ENCODE results near the gene LRMDA. TPM values are rescaled to one million over a fixed set of nuclear protein-coding genes. Genes with fewer than 3 reads are reported as not detected.
A peak's percentile ranks its signal among the peaks of the same experiment; 100 is the strongest.

Gene LRMDA
- total RNA-seq, 2 donors from 2014 or later = 12.2 to 25.4 TPM

- ATAC-seq = no peak
- H3K4me1 ChIP-seq = peaks cover 15% of the 10 kb centered on the region
- H3K9me3 ChIP-seq = no peaks in the 10 kb centered on the region
- H3K27ac ChIP-seq = no peak overlapping the region
- H3K36me3 ChIP-seq (replicated peaks in 1 of 2; ENCODE audit: insufficient read depth in 1 of 2, low read depth in 2 of 2) = no peaks in the 10 kb centered on the region
- intact Hi-C loops (cut with DNase I) = no loop called here
- H3K27me3 ChIP-seq = no peaks in the 10 kb centered on the region
- DNase-seq = no peak
- 87 to 90% methylated on average over 1 of the region's 1 CpG for WGBS, 2 donors
- TF ChIP-seq CTCF (IDR thresholded peaks at IDR 0.05) (no peak), POLR2A (IDR thresholded peaks at IDR 0.05) (no peak)
- H3K4me3 ChIP-seq = no peak overlapping the region
These were observed 222.8 kb downstream of the LRMDA start for GRCh38 chr10:75654171-75654771.

GRCh38 chr10:75654772-75655171, 223.3 kb downstream of the LRMDA start:
- no peaks in the 10 kb centered on the region for H3K36me3 ChIP-seq (replicated peaks in 1 of 2; ENCODE audit: insufficient read depth in 1 of 2, low read depth in 2 of 2)
- ATAC-seq (no peak), DNase-seq (no peak)
- H3K4me1 ChIP-seq = peaks cover 15% of the 10 kb centered on the region
- no peak overlapping the region for H3K4me3 ChIP-seq
- intact Hi-C loops (cut with DNase I) = no loop called here
- no peak for TF ChIP-seq CTCF (IDR thresholded peaks at IDR 0.05)
- TF ChIP-seq POLR2A (IDR thresholded peaks at IDR 0.05) = no peak
- H3K27ac ChIP-seq = no peak overlapping the region
- WGBS, 2 donors = 62 to 68% methylated on average over 6 of the region's 6 CpGs
- no peaks in the 10 kb centered on the region for H3K27me3 ChIP-seq
- H3K9me3 ChIP-seq = no peaks in the 10 kb centered on the region

- H3K27me3 ChIP-seq = no peaks in the 10 kb centered on the region
- DNase-seq (peak in 1 of 4 donors; percentile 26), ATAC-seq (peak; percentile 58)
- H3K27ac ChIP-seq = no peak overlapping the region
- peaks cover 18% of the 10 kb centered on the region for H3K4me1 ChIP-seq
- intact Hi-C loops (cut with DNase I) = no loop called here
- H3K36me3 ChIP-seq (replicated peaks in 1 of 2; ENCODE audit: insufficient read depth in 1 of 2, low read depth in 2 of 2) = no peaks in the 10 kb centered on the region
- TF ChIP-seq CTCF (IDR thresholded peaks at IDR 0.05) (no peak), POLR2A (IDR thresholded peaks at IDR 0.05) (no peak)
- H3K4me3 ChIP-seq = no peak overlapping the region
- WGBS, 2 donors = 36 to 38% methylated on average over 3 of the region's 3 CpGs
- no peaks in the 10 kb centered on the region for H3K9me3 ChIP-seq
These were observed 224.5 kb downstream of the LRMDA start for GRCh38 chr10:75655791-75656451.

- H3K4me1 ChIP-seq = peaks cover 20% of the 10 kb centered on the region
- no peak overlapping the region for H3K27ac ChIP-seq
- no peaks in the 10 kb centered on the region for H3K36me3 ChIP-seq (replicated peaks in 1 of 2; ENCODE audit: insufficient read depth in 1 of 2, low read depth in 2 of 2)
- intact Hi-C loops (cut with DNase I) = no loop called here
- H3K9me3 ChIP-seq = no peaks in the 10 kb centered on the region
- no peak for ATAC-seq
- TF ChIP-seq POLR2A (IDR thresholded peaks at IDR 0.05) (no peak), CTCF (IDR thresholded peaks at IDR 0.05) (no peak)
- H3K4me3 ChIP-seq = no peak overlapping the region
- 96 to 100% methylated on average over 2 of the region's 2 CpGs for WGBS, 2 donors
- H3K27me3 ChIP-seq = no peaks in the 10 kb centered on the region
- no peak for DNase-seq
These were observed 225.9 kb downstream of the LRMDA start for GRCh38 chr10:75657351-75657750.

- Histone ChIP-seq H3K36me3 (replicated peaks in 1 of 2; ENCODE audit: insufficient read depth in 1 of 2, low read depth in 2 of 2) (no peaks in the 10 kb centered on the region), H3K27ac (no peak overlapping the region), H3K4me1 (peaks cover 20% of the 10 kb centered on the region), H3K27me3 (no peaks in the 10 kb centered on the region), H3K4me3 (no peak overlapping the region), H3K9me3 (no peaks in the 10 kb centered on the region)
- DNase-seq = no peak
- 92 to 93% methylated on average over 4 of the region's 4 CpGs for WGBS, 2 donors
- ATAC-seq = no peak
- intact Hi-C loops (cut with DNase I) = no loop called here
- TF ChIP-seq POLR2A (IDR thresholded peaks at IDR 0.05) = no peak
- no peak for TF ChIP-seq CTCF (IDR thresholded peaks at IDR 0.05)
These were observed 226.6 kb downstream of the LRMDA start for GRCh38 chr10:75658036-75658435.

All from body of pancreas (tissue), 4 donors.